Ovary (tissue), 10 donors: ENCODE data around the gene ABCA13. TPM values are rescaled to one million over a fixed set of nuclear protein-coding genes. Genes with fewer than 3 reads are reported as not detected.

ENCODE experiments used
- DNase-seq, 5 donors: peaks; one replicate each; pipeline ENCODE4 v3.0.0-alpha.2; 2019 to 2020
- H3K27ac ChIP-seq, 2 donors: fragments of 200-600 bp; one replicate each; pipeline versions ENCODE4 v1.5.1 to v1.8.0; 2019 to 2022
- H3K27me3 ChIP-seq: fragments of 200-600 bp; one replicate; pipeline ENCODE4 v1.8.0; 2022
- H3K36me3 ChIP-seq: fragments of 200-600 bp; sonication (generic); one replicate; pipeline ENCODE4 v1.5.1; 2019
- H3K4me1 ChIP-seq: one replicate; pipeline ENCODE4 v1.8.1; 2013; ENCODE audit warnings: mild to moderate bottlenecking, moderate library complexity; ENCODE audit not compliant: insufficient read depth
- H3K4me3 ChIP-seq: fragments of 200-600 bp; sonication (generic); one replicate; pipeline ENCODE4 v1.5.1; 2017
- H3K9me3 ChIP-seq, 2 donors: fragments of 200-600 bp in 1 of 2; sonication (generic) in 1 of 2; one replicate each; pipeline versions ENCODE4 v1.5.1 to v1.8.1; 2013 to 2019; ENCODE audit warnings: mild to moderate bottlenecking in 1 of 2, moderate library complexity in 1 of 2
- CTCF ChIP-seq, 3 donors: fragments of 450-650 bp in 2 of 3; fragments of 200-600 bp in 1 of 3; IDR thresholded peaks; one replicate each; pipeline versions ENCODE4 v1.5.1 to v1.8.0; 2016 to 2022; ENCODE audit warnings: antibody characterized with exemption in 3 of 3, mild to moderate bottlenecking in 1 of 3
- EP300 ChIP-seq: sonication (generic); formaldehyde crosslinking; IDR thresholded peaks from one replicate; pipeline ENCODE4 v1.6.1; 2017; ENCODE audit warnings: antibody characterized with exemption
- POLR2A ChIP-seq: fragments of 450-650 bp; IDR thresholded peaks from one replicate; pipeline ENCODE4 v1.6.1; 2017; ENCODE audit warnings: antibody characterized with exemption, mild to moderate bottlenecking, moderate library complexity
- WGBS, 3 donors: extraction: QIAGEN DNeasy Blood & Tissue Kit in 1 of 3; methylation state at CpG; one replicate each; pipeline versions ENCODE4 v1.1.5 to v1.1.7; 2013 to 2017; 5-methylcytosine and 5-hydroxymethylcytosine counted together
- intact Hi-C, 4 donors: fragments of 100-400 bp; cut with DNase I; formaldehyde crosslinking; loops; one replicate each; pipeline versions ENCODE4 v1.11.0 to v1.15.1; 2022 to 2023
- long read RNA-seq, 3 donors: library from polyadenylated mRNA in 2 of 3; unstranded in 2 of 3; transcript quantifications; one replicate each; pipeline ENCODE4 v2.0.0 and lab custom pipeline, GENCODE V29; 2021 to 2026
- polyA plus RNA-seq, 2 donors: library from polyadenylated mRNA; stranded (reverse); fragments of 200-250 nt in 1 of 2; fragments of 350-450 nt in 1 of 2; fragmentation: Illumina TruSeq in 1 of 2; extraction: RNeasy Lipid Tissue Mini Kit (QIAGEN cat#74804) in 1 of 2; gene quantifications; one replicate each; pipeline ENCODE4 v1.2.3, GENCODE V29; 2013 to 2014
- total RNA-seq, 7 donors: library from RNA; depleted of rRNA in 2 of 7; stranded (reverse); fragments of >200 nt in 2 of 7; fragmentation: NEBNext Ultra II Directional in 3 of 7; extraction: Animal tissue kit (Norgen Biotek cat#: 25700) in 3 of 7; gene quantifications; one replicate each; pipeline versions ENCODE4 v1.1.0 to v1.2.4, GENCODE V29; 2016 to 2023
- donor health status: DM: no; HTN: no; CAD: no; lungs with moderate emphysema.
- donor health status: DM: no; HTN: no; CAD: no.
- donor health status: Bipolar disorder and iron deficiency.
- donor health status: DM: yes; HTN: yes; CAD: no.
- donor health status: DM: no; HTN: no; CAD: no.
- donor health status: DM: yes; HTN: yes; CAD: no.

Gene ABCA13
- 1 to 10 TPM in 1 of 7 donors, under 1 TPM in 6; 0.10 to 4.1 (median 0.45) TPM for total RNA-seq
- under 1 TPM; 0.02 to 0.05 TPM for polyA plus RNA-seq
- long read RNA-seq, donor 1: 0 reads
- long read RNA-seq, donor 2: 0 reads
- long read RNA-seq, donor 3: 0 reads

- H3K9me3 ChIP-seq: no peaks in the 10 kb centered on the region
- intact Hi-C loops: no loop called here
- no peaks in the 10 kb centered on the region for H3K4me1 ChIP-seq
- no peak for DNase-seq
- no peaks in the 10 kb centered on the region for H3K27me3 ChIP-seq
- H3K4me3 ChIP-seq: no peak within 1 kb of the TSS
- no peaks in the 10 kb centered on the region for H3K36me3 ChIP-seq
- TF ChIP-seq EP300: no peak
- no peak for TF ChIP-seq CTCF (IDR thresholded peaks at IDR 0.05)
- TF ChIP-seq POLR2A: no peak
- no peak within 1 kb of the TSS for H3K27ac ChIP-seq
- WGBS, 3 donors: 77 to 87% (median 84%) methylated on average over 4 of the region's 4 CpGs
Measured at GRCh38 chr7:48171202-48171601, at the start of gene ABCA13. TSS of gene ABCA13 (plus strand) at chr7:48171458. CDS start at chr7:48171484, 26 bp downstream.

GRCh38 chr7:48126037-48126436, 45.2 kb upstream of the ABCA13 start:
- intact Hi-C loops: no loop called here
- no peak overlapping the region for H3K4me3 ChIP-seq
- no peaks in the 10 kb centered on the region for H3K4me1 ChIP-seq
- H3K36me3 ChIP-seq: no peaks in the 10 kb centered on the region
- 87 to 92% (median 89%) methylated on average over 2 of the region's 2 CpGs for WGBS, 3 donors
- TF ChIP-seq EP300: no peak
- TF ChIP-seq CTCF (IDR thresholded peaks at IDR 0.05): no peak
- no peak for TF ChIP-seq POLR2A
- no peak for DNase-seq
- H3K27ac ChIP-seq: no peak overlapping the region
- no peaks in the 10 kb centered on the region for H3K9me3 ChIP-seq
- H3K27me3 ChIP-seq: no peaks in the 10 kb centered on the region

GRCh38 chr7:48130658-48131108, 40.6 kb upstream of the ABCA13 start:
- TF ChIP-seq EP300: no peak
- no peak for TF ChIP-seq POLR2A
- no peak for TF ChIP-seq CTCF (IDR thresholded peaks at IDR 0.05)
- no peaks in the 10 kb centered on the region for H3K27me3 ChIP-seq
- no peaks in the 10 kb centered on the region for H3K4me1 ChIP-seq
- H3K9me3 ChIP-seq: no peaks in the 10 kb centered on the region
- DNase-seq: no peak
- no peaks in the 10 kb centered on the region for H3K36me3 ChIP-seq
- no peak overlapping the region for H3K4me3 ChIP-seq
- no peak overlapping the region for H3K27ac ChIP-seq
- intact Hi-C loops: no loop called here

- H3K36me3 ChIP-seq: no peaks in the 10 kb centered on the region
- DNase-seq: no peak
- no peaks in the 10 kb centered on the region for H3K4me1 ChIP-seq
- no peak overlapping the region for H3K4me3 ChIP-seq
- TF ChIP-seq EP300 (no peak), POLR2A (no peak), CTCF (IDR thresholded peaks at IDR 0.05) (no peak)
- no peak overlapping the region for H3K27ac ChIP-seq
- intact Hi-C loops: no loop called here
- no peaks in the 10 kb centered on the region for H3K9me3 ChIP-seq
- H3K27me3 ChIP-seq: no peaks in the 10 kb centered on the region
Measured at GRCh38 chr7:48132792-48133191, 38.5 kb upstream of the ABCA13 start.
